PC-3 (cell line): ENCODE results near the gene B3GNT2.

ENCODE experiments used
- EZH2 ChIP-seq: fragments of 300-600 bp; sonication (generic); IDR thresholded peaks from one replicate; pipeline ENCODE4 v1.6.1; 2017; ENCODE audit warnings: antibody characterized with exemption, mild to moderate bottlenecking, low read length; ENCODE audit not compliant: unreplicated experiment
- EZH2phosphoT487 ChIP-seq: fragments of 300-600 bp; sonication (generic); IDR thresholded peaks from 2 replicates; pipeline ENCODE4 v1.6.1; 2018; ENCODE audit warnings: mild to moderate bottlenecking, antibody characterized with exemption, low read length, borderline replicate concordance
- TF ChIP-seq, protein P1 (sequence below): fragments of 300-600 bp; sonication (generic); conservative IDR thresholded peaks from 2 replicates; pipeline ENCODE4 v1.5.1; 2017; ENCODE audit warnings: antibody characterized with exemption, low read depth, mild to moderate bottlenecking, low read length

GRCh38 chr2:62189196-62189595 is 6.7 kb upstream of the B3GNT2 start:
- no peak for TF ChIP-seq EZH2phosphoT487
- TF ChIP-seq, protein P1, sequence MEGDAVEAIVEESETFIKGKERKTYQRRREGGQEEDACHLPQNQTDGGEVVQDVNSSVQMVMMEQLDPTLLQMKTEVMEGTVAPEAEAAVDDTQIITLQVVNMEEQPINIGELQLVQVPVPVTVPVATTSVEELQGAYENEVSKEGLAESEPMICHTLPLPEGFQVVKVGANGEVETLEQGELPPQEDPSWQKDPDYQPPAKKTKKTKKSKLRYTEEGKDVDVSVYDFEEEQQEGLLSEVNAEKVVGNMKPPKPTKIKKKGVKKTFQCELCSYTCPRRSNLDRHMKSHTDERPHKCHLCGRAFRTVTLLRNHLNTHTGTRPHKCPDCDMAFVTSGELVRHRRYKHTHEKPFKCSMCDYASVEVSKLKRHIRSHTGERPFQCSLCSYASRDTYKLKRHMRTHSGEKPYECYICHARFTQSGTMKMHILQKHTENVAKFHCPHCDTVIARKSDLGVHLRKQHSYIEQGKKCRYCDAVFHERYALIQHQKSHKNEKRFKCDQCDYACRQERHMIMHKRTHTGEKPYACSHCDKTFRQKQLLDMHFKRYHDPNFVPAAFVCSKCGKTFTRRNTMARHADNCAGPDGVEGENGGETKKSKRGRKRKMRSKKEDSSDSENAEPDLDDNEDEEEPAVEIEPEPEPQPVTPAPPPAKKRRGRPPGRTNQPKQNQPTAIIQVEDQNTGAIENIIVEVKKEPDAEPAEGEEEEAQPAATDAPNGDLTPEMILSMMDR: no peak
- no peak for TF ChIP-seq EZH2
